ENCODE results near the gene LRRC23. TPM values are rescaled to one million over a fixed set of nuclear protein-coding genes. Genes with fewer than 3 reads are reported as not detected.

Gene LRRC23
- total and polyA plus RNA-seq, 9 of the 15 experiments (the other 6 are each of a cell fraction or from before 2014, with no cell fraction given): 2.2 to 7.0 (median 3.0) TPM

GRCh38 chr12:6890789-6891645 is 13.6 kb upstream of the LRRC23 start (continued):
- TF ChIP-seq DNMT1 (IDR thresholded peaks at IDR 0.05): no peak
- TF ChIP-seq SMAD1 (IDR thresholded peaks at IDR 0.05; ENCODE audit: low read depth, low read length, partially characterized antibody): no peak
- TF ChIP-seq AFF4 (CRISPR knock-in tag; IDR thresholded peaks at IDR 0.05): peak; percentile 83; the same call in 1 of the 2 replicates
- peak; percentile 27; the same call in 1 of the 2 replicates for TF ChIP-seq FOSL1 (tag; conservative IDR thresholded peaks at IDR 0.05)
- TF ChIP-seq ZNF699 (CRISPR knock-in tag; IDR thresholded peaks at IDR 0.05; ENCODE audit: insufficient replicate concordance): no peak
- peak; percentile 87 for TF ChIP-seq ATF7 (IDR thresholded peaks at IDR 0.05)
- TF ChIP-seq KLF6 (CRISPR knock-in tag; IDR thresholded peaks at IDR 0.05; ENCODE audit: borderline replicate concordance): no peak
- TF ChIP-seq ZNF143 (CRISPR knock-in tag; IDR thresholded peaks at IDR 0.05): no peak
- TF ChIP-seq SREBF2 (CRISPR knock-in tag; IDR thresholded peaks at IDR 0.05): no peak
- no peak for TF ChIP-seq ZNF830 (CRISPR knock-in tag; IDR thresholded peaks at IDR 0.05)
- peak; percentile 89 for TF ChIP-seq MAFF (IDR thresholded peaks at IDR 0.05; ENCODE audit: low read length)
- TF ChIP-seq ZNF274 (IDR thresholded peaks at IDR 0.05; ENCODE audit: borderline replicate concordance, low read depth, low read length): no peak
- no peak for TF ChIP-seq E4F1 (CRISPR knock-in tag; IDR thresholded peaks at IDR 0.05; ENCODE audit: borderline replicate concordance)
- no peak for TF ChIP-seq FOXA1 (IDR thresholded peaks at IDR 0.05; ENCODE audit: borderline replicate concordance)
- 0 out of 2 replicates have a peak, but pooled peaks have one; percentile 40 for TF ChIP-seq KLF1 (tag; IDR thresholded peaks at IDR 0.05)
